Left lung (tissue), 10 donors: ENCODE data around the gene APOA1. TPM values are rescaled to one million over a fixed set of nuclear protein-coding genes. Genes with fewer than 3 reads are reported as not detected.

Source experiments
- ATAC-seq: fragments of 200-7000 bp; cut with Tn5 transposase; one replicate; pipeline ENCODE4 v1.9.1; 2020; ENCODE audit warnings: moderate library complexity
- DNase-seq, 4 donors: peaks; one replicate each; pipeline ENCODE4 v3.0.0-alpha.2; 2013 to 2020
- H3K27ac ChIP-seq, 2 donors: fragments of 200-600 bp; sonication (generic) in 1 of 2; one replicate each; pipeline versions ENCODE4 v1.5.0 to v1.8.0; 2020 to 2021
- H3K27me3 ChIP-seq, 2 donors: fragments of 200-600 bp; sonication (generic) in 1 of 2; one replicate each; pipeline versions ENCODE4 v1.5.0 to v1.8.0; 2020 to 2021
- H3K36me3 ChIP-seq, 2 donors: fragments of 200-600 bp; sonication (generic) in 1 of 2; one replicate each; pipeline versions ENCODE4 v1.5.0 to v1.8.0; 2020 to 2021
- H3K4me1 ChIP-seq, 2 donors: fragments of 200-600 bp; one replicate each; pipeline ENCODE4 v1.8.0; 2021
- H3K4me3 ChIP-seq, 2 donors: fragments of 200-600 bp; sonication (generic) in 1 of 2; one replicate each; pipeline versions ENCODE4 v1.5.0 to v1.8.0; 2020 to 2021; ENCODE audit warnings: mild to moderate bottlenecking in 1 of 2
- H3K9me3 ChIP-seq, 2 donors: fragments of 200-600 bp; sonication (generic) in 1 of 2; one replicate each; pipeline versions ENCODE4 v1.5.0 to v1.8.0; 2020 to 2021
- CTCF ChIP-seq, 2 donors: fragments of 200-600 bp; sonication (generic) in 1 of 2; IDR thresholded peaks; one replicate each; pipeline versions ENCODE4 v1.5.0 to v1.8.0; 2021; ENCODE audit warnings: antibody characterized with exemption in 2 of 2
- intact Hi-C, 2 donors: fragments of 100-400 bp; cut with DNase I; formaldehyde crosslinking; loops; one replicate each; pipeline versions ENCODE4 v1.11.2 to v1.14.2; 2022
- polyA plus RNA-seq, 6 donors: library from polyadenylated mRNA; unstranded; fragments of 120-200 nt; gene quantifications; one replicate each; pipeline ENCODE4 v1.2.1, GENCODE V29; 2013; ENCODE audit not compliant: insufficient read length in 6 of 6
- total RNA-seq, 2 donors: library from RNA; stranded (reverse); fragmentation: NEBNext Ultra II Directional; extraction: Animal tissue kit (Norgen Biotek cat#: 25700); gene quantifications; one replicate each; pipeline ENCODE4 v1.2.1, GENCODE V29; 2021
- donor health status: DM: no; HTN: yes; CAD: no.
- donor health status: DM: no; HTN: no; CAD: no.

Gene APOA1
- total and polyA plus RNA-seq, 8 donors = 0.50 to 13.4 (median 4.7) TPM

GRCh38 chr11:116791002-116791812 lies 46.2 kb downstream of the APOA1 start:
- peaks cover 13 to 24% of the 10 kb centered on the region in 2 donors for H3K4me1 ChIP-seq
- ATAC-seq (peak; percentile 81), DNase-seq (peak; percentile 72 to 95 (median 80))
- no peak overlapping the region for H3K4me3 ChIP-seq
- H3K36me3 ChIP-seq = peaks cover 0 to 3% of the 10 kb centered on the region in 2 donors
- peak; percentile 82 to 94 for TF ChIP-seq CTCF (IDR thresholded peaks at IDR 0.05)
- no peaks in the 10 kb centered on the region for H3K27me3 ChIP-seq
- no peaks in the 10 kb centered on the region for H3K9me3 ChIP-seq
- H3K27ac ChIP-seq = no peak overlapping the region
- intact Hi-C loops = no loop called here

- Histone ChIP-seq H3K27ac (no peak overlapping the region), H3K4me3 (no peak overlapping the region), H3K27me3 (no peaks in the 10 kb centered on the region), H3K4me1 (peaks cover 13 to 30% of the 10 kb centered on the region in 2 donors), H3K9me3 (no peaks in the 10 kb centered on the region), H3K36me3 (peaks cover 0 to 11% of the 10 kb centered on the region in 2 donors)
- no peak for TF ChIP-seq CTCF (IDR thresholded peaks at IDR 0.05)
- ATAC-seq (no peak), DNase-seq (no peak)
- intact Hi-C loops = no loop called here
Observed at GRCh38 chr11:116790167-116791001, 47.0 kb downstream of the APOA1 start.

GRCh38 chr11:116788975-116789374 lies 48.4 kb downstream of the APOA1 start:
- ATAC-seq (no peak), DNase-seq (no peak)
- no peaks in the 10 kb centered on the region for H3K9me3 ChIP-seq
- peaks cover 13 to 30% of the 10 kb centered on the region in 2 donors for H3K4me1 ChIP-seq
- peaks cover 0 to 25% of the 10 kb centered on the region in 2 donors for H3K36me3 ChIP-seq
- intact Hi-C loops = no loop called here
- TF ChIP-seq CTCF (IDR thresholded peaks at IDR 0.05) = no peak
- no peaks in the 10 kb centered on the region for H3K27me3 ChIP-seq
- H3K4me3 ChIP-seq = no peak overlapping the region
- no peak overlapping the region for H3K27ac ChIP-seq

- ATAC-seq = no peak
- Histone ChIP-seq H3K4me1 (peaks cover 13 to 30% of the 10 kb centered on the region in 2 donors), H3K27ac (peak overlapping the region; percentile 82 to 85), H3K27me3 (no peaks in the 10 kb centered on the region), H3K9me3 (no peaks in the 10 kb centered on the region), H3K36me3 (peaks cover 0 to 30% of the 10 kb centered on the region in 2 donors), H3K4me3 (peak overlapping the region; percentile 71 to 100)
- intact Hi-C loops = no loop called here
- no peak for DNase-seq
- no peak for TF ChIP-seq CTCF (IDR thresholded peaks at IDR 0.05)
Observed at GRCh38 chr11:116788534-116788933, 48.9 kb downstream of the APOA1 start.
